ENCODE measurements around the gene CCDC33. TPM values are rescaled to one million over a fixed set of nuclear protein-coding genes. Genes with fewer than 3 reads are reported as not detected.

The CCDC33 gene
- polyA plus RNA-seq, 3 donors = 0.03 TPM; not detected in 2

DNA sequence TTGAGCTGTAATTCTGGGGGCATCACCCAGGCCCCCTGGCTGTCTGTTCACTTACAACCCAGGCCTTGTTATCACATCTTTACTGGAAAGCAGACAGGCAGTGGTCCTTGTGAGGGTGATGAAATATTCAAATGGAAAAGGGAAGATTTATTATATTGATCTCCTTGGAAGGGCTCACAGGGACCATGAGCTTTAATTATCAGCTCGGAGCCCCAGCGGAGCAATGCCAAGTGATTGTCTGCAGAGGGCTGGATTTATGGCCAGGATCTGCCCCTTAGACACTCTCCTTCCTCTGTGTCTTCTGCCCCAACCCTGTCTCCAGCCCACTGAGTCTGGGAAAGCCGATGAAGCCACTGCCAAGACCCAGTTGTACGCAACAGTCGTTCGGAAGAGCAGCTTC is 31.9 kb downstream of the CCDC33 start:
- 71 to 82% (median 78%) methylated on average over 6 of the region's 6 CpGs for WGBS, 3 donors

DNA sequence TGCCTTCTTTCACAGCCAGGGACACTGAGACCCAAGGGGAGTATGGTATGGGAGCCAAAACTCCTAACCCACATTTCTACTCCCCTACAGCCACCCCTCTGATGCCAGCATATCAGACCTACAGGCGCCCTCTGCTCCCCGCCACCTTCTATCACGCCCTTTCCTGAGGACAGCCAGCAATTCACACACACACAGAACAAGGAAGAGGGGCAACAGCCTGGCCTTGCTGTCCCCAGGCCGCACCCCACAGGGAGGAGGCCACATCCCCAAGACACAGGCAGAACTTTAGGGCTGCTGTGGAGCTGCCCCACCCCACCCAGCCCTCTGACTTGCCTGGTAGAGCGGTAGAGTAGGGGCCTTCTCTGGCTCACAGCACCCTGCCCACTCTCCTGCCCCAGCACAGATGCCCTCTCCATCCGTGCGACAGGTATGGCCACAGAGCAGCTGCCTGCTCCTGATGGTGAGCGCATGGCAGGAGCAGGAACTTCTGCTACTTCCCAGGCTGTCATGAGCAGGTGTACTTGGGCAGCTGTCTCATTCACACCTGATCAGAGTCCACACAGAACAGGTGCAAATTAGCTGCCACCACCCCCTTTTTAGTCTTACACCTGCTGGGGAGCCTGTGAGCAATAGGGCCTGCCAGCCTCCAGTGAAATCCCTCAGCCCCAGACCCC is 33.4 kb downstream of the CCDC33 start:
- H3K27ac ChIP-seq (ENCODE audit: low read depth, low read length) = no peak overlapping the region
- 60 to 91% (median 90%) methylated on average over 8 of the region's 8 CpGs for WGBS, 3 donors

More for the DNA sequence above, 31.9 kb downstream of the CCDC33 start:
- no peak overlapping the region for H3K27ac ChIP-seq (ENCODE audit: low read depth, low read length)

DNA sequence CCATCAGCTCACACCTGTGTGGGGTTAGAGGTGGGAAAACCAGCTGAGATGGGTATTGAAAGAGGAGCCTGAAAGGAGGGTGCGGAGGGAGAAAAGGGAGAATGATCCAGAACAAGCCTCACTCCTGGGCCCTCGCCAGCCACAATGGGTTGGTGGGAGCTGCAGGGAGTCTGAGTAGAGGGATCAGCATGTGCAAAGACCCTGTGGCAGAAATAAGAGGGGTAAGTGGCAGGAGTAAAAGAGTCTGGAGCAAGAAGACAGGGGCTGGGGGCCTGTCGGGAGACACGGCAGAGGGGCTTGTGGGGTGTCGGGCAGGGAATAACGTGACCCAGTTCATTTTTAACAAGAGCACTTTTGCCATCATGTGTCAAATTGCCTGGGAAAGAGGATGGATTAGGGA is 34.0 kb downstream of the CCDC33 start:
- 87 to 95% (median 88%) methylated on average over 6 of the region's 6 CpGs for WGBS, 3 donors
- no peak overlapping the region for H3K27ac ChIP-seq (ENCODE audit: low read depth, low read length)

GRCh38 chr15:74270854-74271520 is 34.9 kb downstream of the CCDC33 start:
- 36 to 53% (median 41%) methylated on average over 14 of the region's 14 CpGs for WGBS, 3 donors
- H3K27ac ChIP-seq (ENCODE audit: low read depth, low read length) = no peak overlapping the region

DNA sequence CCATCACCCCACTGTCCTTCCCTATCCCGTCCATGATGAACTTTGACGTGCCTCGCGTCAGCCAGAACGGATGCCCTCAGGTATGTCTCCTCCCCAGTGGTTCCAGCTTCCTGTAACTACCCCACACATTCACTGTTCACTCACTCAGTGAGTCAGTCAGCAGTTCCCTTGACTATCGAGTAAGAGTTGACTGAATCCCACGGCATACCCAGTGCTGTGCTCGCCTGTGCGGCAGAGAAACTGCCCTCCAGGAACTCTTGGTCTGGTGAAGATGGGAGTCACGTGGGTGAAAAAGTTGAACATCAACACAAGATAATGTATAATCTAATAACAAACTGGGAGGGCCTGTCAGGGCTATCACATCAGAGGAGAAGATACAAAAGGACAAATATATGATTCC is 36.7 kb downstream of the CCDC33 start:
- 85 to 90% (median 89%) methylated on average over 10 of the region's 10 CpGs for WGBS, 3 donors
- no peak overlapping the region for H3K27ac ChIP-seq (ENCODE audit: low read depth, low read length)

DNA sequence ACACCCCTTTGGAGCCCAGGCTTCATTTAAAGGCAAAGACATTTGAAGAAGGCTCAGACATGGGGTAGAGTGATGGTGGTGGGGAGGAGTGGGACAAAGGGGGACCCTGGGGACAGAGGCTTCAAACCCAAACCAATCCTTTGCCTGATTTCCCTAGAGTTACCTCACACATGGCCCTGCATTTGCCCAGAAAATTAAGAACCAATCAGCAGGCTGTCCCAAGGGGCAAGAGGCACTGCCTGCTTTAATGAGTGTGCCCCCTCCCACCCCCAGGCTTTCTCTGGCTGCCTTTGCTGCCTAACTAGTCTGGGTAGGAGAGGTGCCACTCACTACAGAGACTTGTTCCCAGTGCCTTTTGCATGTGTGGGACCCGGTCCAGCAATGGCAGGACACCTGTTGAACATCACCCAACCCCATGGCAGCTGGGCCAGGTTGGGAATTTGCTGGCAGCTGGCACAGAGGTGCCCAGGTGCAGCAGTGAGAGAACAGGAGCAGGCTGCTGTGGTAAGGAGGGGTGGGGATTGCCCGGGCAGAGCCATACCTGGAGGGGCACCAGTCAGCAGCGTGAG is 38.4 kb downstream of the CCDC33 start:
- 70 to 76% (median 71%) methylated on average over 3 of the region's 3 CpGs for WGBS, 3 donors
- H3K27ac ChIP-seq (ENCODE audit: low read depth, low read length) = no peak overlapping the region

- 90 to 94% (median 93%) methylated on average over 6 of the region's 6 CpGs for whole genome bisulfite sequencing, 3 donors
- H3K27ac ChIP-seq (ENCODE audit: low read depth, low read length) = no peak overlapping the region
These were observed 39.8 kb downstream of the CCDC33 start for GRCh38 chr15:74275957-74276356.

GRCh38 chr15:74276560-74276959 is 40.4 kb downstream of the CCDC33 start:
- 65 to 80% (median 76%) methylated on average over 3 of the region's 3 CpGs for WGBS, 3 donors
- no peak overlapping the region for H3K27ac ChIP-seq (ENCODE audit: low read depth, low read length)

DNA sequence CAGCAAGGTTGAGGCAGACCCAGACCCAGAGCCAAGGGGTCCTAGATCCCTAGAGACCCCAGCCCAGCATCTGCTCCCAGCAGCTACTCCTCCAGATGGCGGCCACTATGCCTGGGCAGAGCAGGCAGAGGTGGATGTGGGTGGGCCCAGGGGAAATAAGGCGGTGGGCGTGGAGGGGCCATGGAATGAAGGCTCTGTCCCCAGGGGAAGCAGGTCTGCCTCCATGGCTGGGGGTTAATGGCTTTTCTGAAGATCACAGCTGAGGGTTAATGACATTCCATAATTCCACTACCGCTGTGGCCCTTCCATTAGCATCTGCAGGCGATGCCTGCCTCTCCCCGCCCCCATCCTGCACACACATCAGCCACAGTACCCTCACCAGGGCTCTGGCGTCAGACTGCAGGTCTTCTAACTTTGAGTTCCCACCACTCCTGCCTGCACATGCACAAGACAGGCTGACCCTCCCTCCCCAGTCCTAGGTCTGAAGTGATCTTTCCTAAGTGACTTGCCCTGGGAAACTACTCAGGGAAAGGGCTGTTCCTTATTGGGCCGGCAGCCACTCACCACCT is 41.2 kb downstream of the CCDC33 start:
- no peak overlapping the region for H3K27ac ChIP-seq (ENCODE audit: low read depth, low read length)
- 74 to 81% (median 79%) methylated on average over 8 of the region's 8 CpGs for WGBS, 3 donors

DNA sequence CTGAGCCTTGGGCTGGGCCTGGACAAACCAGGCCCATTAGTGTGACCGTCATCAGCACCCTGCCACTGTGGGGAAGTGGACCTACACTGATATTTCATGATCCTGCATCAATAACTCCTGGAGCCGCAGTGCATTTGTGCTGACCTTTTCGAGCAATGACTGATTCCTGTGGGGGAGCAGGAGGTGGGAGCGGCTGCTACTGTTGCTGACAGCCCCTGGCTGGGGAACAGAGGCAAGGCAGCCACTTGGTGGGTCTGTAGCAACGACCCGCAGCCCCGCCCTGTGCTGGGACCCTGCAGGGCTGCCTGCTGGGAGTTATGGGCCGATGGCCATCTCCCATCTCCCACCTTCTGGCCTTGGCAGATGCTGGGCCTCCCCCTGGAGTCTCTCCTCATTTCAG is 42.1 kb downstream of the CCDC33 start:
- WGBS, 3 donors = 53 to 70% (median 67%) methylated on average over 8 of the region's 8 CpGs
- H3K27ac ChIP-seq (ENCODE audit: low read depth, low read length) = no peak overlapping the region

DNA sequence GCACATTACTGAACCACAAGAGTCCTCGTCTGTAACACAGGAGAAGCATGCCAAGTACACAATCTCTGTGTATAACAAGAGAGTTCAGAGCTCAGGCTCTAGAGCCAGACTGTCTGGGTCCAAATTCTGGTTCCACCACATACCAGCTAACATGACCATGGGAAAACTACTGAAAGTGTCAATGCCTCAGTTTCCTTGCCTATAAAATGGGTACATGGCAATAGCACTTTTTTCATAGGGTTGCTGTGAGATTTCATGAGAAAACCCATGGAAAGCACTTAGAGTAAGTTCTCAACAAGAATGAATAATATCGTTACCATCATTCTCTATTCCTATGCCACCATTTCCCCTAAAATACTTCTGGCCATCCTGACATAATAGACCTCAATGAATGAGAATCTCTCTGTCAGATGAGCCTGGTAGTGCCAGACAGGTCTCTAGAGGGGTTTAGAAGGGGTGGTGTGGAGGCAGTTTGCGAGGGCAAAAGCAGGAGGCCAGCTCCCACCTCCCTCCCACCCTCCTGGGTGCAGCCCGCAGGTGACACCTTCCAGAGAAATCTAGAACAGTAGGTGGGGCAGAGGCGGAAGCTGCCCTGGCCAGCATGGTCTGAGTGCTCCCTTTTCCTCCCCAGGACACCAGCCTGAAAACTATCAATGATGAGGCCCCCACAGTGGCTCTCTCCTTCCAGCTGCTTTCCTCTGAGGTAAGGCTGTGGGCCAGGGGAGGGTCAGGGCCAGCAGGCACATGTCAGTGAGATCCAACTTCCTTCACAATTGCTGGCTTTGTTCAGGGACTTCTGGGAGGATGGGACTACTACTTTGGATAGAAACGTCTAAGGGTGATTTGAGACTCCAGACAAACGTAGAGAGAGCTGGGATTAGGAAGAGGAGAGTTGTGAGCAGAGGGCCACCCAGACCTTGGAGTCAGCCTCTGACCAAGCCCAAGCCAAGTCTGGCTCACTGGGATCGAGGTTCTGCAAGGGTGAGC is 45.3 kb downstream of the CCDC33 start:
- no peak overlapping the region for H3K27ac ChIP-seq (ENCODE audit: low read depth, low read length)
- 50 to 68% (median 67%) methylated on average over 8 of the region's 8 CpGs for WGBS, 3 donors

GRCh38 chr15:74283368-74283767 is 47.2 kb downstream of the CCDC33 start:
- H3K27ac ChIP-seq (ENCODE audit: low read depth, low read length) = no peak overlapping the region
- 47 to 58% (median 56%) methylated on average over 7 of the region's 7 CpGs for WGBS, 3 donors

DNA sequence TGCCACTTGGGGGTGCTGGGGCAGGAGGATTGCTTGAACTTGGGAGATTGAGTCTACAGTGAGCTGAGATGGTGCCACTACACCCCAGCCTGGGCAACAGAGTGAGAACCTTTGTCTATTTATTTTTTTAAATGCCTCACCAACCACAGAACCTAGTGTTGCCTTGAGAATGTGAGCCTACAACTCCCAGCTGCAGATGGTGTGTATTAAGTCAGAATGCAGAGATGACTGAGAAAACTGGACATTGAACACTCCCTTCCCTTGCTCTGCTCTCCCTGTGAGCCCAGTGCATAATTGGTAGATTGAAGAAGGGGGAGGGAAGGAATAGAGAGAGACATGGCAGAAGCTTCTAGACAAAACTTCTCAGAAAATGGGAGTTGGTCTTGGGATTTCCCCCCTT is 53.5 kb downstream of the CCDC33 start:
- no peak overlapping the region for H3K27ac ChIP-seq (ENCODE audit: low read depth, low read length)

DNA sequence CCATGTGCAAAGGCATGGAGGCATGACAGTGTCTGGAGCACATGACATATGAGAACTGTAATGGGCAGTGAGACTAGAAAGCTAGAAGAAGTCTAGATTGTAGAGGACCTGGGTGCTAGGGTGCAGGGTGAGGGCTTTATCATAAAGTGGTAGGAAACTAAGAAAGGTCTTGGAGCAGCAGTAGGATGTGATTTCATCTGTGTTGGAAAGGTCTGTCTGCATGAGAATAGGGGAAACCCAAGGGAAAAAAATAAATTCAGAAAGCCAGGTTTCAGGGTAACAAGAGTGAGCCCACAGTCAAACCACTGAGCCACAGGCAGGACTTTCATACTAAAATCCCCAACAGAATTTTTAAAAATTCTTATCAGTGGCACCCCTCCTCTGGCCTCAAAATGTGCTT is 54.5 kb downstream of the CCDC33 start:
- H3K27ac ChIP-seq (ENCODE audit: low read depth, low read length) = no peak overlapping the region

DNA sequence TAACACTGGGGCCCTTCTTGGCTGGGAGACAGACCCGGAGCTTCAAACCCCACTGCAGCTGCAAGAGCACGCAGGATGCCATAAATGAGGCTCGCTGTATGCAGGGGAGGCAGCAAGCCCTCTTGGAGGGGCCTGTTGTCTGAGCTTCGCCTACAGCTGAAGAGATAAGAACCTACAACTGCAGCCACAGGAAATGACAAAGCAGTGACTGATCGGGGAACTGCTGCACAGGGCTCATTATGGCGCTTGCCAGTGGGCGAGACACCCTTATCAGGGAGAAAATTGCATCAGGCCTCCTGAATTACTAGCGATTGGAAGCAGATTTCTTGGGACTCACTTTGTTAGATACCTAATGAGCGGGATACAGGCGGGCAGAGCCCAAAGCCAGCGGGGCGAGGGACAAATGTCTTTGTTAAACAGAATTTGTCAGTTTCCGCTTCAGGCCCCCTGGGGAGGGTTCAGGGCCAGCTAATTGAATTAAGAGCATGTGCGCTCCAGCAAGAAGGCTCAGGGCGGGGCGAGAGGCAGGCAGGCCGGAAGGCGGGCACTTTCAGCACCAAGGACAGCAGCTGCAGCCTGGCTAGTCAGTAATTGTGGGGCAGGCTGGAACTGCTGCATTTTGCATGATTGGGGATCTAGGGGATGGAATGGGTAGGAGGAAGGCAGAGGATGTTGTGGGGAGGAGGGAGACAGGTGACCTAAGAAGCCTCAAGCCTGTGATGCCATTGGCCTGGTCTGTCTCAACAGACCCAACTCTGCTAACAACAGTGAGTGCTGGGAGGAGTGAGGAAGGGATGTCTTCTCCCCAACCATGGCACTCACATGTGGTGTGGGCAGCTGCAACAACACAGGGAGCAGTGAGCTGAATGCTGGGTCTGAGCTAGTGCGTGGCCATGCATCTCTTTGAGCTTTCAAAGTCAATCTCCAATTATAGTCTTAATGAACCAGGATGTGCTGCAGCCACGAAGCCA is 55.3 kb downstream of the CCDC33 start:
- no peak overlapping the region for H3K27ac ChIP-seq (ENCODE audit: low read depth, low read length)
- WGBS, 3 donors = 8 to 12% (median 10%) methylated on average over 20 of the region's 20 CpGs

DNA sequence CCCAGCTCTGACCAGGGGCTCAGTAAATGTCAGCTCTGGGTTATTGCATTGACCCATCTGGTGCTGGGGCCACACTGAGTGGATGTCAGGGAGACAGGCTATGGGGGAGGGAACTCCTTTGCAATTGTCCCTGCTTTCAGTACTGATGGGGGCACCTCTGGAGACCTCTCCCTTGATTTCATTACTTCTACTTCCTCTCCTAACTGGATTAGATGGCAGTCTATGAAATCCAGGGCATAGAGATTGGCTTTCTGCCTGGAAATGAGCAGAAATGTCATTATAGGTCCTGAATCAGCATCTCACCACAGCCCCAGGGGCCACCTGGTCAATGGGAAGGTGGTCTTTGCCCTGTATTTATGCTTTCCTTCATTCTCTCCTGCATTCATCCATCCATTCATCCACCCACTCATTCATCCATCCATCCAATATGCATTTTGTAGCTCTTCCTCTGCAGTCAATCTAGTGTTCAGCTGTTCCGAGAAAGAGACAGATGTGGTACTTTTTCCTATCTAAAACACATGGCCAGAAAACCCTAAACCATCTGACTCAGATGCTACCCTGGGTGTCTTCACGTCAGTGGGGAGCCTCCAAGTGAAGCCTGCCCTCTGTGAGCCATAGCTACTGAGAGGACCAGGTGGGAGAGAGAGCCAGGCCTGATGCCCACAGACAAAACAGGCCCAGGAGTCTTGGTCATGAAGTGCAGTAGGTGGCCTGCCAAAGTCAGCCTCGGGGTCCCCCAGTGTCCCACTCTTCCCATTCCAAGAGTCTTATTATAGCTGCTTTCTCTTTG is 57.1 kb downstream of the CCDC33 start:
- no peak overlapping the region for H3K27ac ChIP-seq (ENCODE audit: low read depth, low read length)
- 65 to 75% (median 69%) methylated on average over 3 of the region's 3 CpGs for WGBS, 3 donors

DNA sequence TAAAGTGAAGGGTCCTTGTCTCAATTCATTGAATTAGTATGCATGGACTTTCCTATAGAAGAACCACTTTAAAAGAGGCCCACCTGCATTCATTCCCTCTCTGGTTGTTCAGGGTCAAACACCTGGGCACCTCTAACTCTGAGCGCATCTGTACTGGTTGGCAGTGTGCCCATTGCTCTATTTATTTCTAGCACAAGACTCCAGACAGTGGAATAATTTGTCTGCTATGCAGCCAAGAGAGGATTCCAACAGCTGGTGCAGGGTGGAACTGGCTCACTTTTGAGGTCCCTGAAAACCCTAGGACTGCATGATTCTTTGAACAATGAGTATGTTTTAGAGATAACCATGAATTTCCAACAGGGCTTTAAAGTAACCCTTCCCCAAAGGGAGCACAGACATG is 57.9 kb downstream of the CCDC33 start:
- H3K27ac ChIP-seq (ENCODE audit: low read depth, low read length) = no peak overlapping the region
- WGBS, 3 donors = 17 to 69% (median 54%) methylated on average over 1 of the region's 1 CpG
